ENCODE results near the gene SELENOM. TPM values are rescaled to one million over a fixed set of nuclear protein-coding genes. Genes with fewer than 3 reads are reported as not detected.

Gene SELENOM
- total RNA-seq, 1 experiment from 2014 or later = 3.2 TPM

DNA sequence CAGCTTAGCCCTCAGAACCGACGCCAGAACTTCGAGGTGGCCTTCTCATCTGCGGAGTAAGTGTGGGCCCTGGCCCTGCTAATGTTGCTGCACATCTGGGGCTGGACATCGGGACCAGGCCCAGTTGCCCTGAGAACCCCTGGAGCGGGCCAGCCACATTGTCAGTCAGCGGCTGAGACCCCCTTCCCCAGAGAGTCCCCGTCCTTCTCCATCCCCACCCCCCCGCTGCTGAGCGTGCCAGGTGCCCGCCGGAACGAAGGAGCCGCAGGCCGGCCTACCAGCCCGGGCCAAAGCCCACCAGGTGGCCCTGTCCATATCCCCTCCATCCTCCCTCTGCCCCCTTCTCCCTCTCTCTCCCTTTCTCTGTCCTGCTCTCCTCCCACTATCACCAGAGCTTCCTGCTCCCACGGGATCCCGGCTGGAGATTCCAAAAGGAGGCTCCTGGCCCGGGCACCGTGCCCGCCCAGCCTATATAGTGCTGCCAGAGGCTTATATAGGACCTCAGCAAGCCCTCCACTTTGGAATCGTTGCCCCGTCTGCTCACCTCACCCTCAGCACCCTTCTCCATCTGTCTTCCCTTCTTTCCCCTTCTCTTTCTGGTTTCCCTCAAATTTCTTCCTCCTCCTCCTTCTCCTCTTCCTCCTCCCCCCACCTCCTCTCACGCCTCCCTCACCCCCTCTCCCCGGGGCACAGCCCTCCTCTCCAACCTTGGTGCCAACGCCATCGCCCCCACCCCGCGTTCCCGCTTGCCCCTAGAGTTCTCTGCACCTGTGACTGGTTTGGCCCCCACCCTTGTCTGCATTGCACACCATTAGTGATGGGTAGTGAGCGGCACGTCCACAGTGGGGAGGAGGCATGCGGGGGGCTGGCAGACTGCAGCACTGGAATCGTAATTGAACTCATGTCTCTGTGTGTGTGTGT is 7.3 kb downstream of the SELENOM start:
- intact Hi-C loops (cut with micrococcal nuclease; ENCODE audit: unreplicated experiment) = no loop called here
- no TSS peak for BruUV-seq (replicated peaks)
- Histone ChIP-seq H3K27me3 (replicated peaks; ENCODE audit: insufficient read depth, low read depth, low read length, poor library complexity) (no peaks in the 10 kb centered on the region), H3K4me1 (ENCODE audit: insufficient read depth, low read length, poor library complexity, severe bottlenecking) (no peaks in the 10 kb centered on the region), H3K27ac (ENCODE audit: low read depth, low read length, poor library complexity, severe bottlenecking) (no peak overlapping the region), H3K9me3 (ENCODE audit: low read depth, low read length, poor library complexity, severe bottlenecking) (no peaks in the 10 kb centered on the region), H3K4me3 (ENCODE audit: low read depth, low read length, poor library complexity, severe bottlenecking) (no peak overlapping the region), H3K36me3 (ENCODE audit: insufficient read depth, low read length, poor library complexity, severe bottlenecking) (peaks cover 3% of the 10 kb centered on the region)
- ChIA-PET CTCF (no interaction called here), POLR2A (ENCODE audit: low non-redundant PET) (no interaction called here)
- DNase-seq (ENCODE audit: low spot score) = no peak
- no peak for TF ChIP-seq EZH2 (IDR thresholded peaks at IDR 0.05; ENCODE audit: borderline replicate concordance, low read depth, low read length, poor library complexity, severe bottlenecking)
- TF ChIP-seq, protein P1, sequence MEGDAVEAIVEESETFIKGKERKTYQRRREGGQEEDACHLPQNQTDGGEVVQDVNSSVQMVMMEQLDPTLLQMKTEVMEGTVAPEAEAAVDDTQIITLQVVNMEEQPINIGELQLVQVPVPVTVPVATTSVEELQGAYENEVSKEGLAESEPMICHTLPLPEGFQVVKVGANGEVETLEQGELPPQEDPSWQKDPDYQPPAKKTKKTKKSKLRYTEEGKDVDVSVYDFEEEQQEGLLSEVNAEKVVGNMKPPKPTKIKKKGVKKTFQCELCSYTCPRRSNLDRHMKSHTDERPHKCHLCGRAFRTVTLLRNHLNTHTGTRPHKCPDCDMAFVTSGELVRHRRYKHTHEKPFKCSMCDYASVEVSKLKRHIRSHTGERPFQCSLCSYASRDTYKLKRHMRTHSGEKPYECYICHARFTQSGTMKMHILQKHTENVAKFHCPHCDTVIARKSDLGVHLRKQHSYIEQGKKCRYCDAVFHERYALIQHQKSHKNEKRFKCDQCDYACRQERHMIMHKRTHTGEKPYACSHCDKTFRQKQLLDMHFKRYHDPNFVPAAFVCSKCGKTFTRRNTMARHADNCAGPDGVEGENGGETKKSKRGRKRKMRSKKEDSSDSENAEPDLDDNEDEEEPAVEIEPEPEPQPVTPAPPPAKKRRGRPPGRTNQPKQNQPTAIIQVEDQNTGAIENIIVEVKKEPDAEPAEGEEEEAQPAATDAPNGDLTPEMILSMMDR (conservative IDR thresholded peaks at IDR 0.05; ENCODE audit: low read depth, low read length) = no peak

DNA sequence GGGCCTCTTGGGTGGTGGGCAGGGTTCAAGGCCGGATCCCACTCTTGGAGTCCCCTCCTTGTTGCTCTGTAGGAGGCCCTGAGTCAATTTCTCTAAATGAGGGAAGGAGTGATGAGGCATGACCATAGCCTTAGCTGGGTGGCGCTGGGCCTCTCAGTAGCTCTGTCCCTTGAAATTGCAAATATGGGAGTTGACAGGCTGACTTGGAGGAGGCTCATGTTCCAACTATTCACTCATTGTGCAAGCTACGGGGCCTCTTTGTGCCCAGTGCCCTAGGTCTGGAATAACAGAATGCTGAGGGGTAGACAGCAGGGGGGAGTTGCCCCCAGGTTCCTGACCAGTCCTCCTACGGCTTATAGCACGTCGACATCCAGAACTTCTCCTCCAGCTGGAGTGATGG is 8.0 kb downstream of the SELENOM start:
- ChIA-PET POLR2A (ENCODE audit: low non-redundant PET) (no interaction called here), CTCF (no interaction called here)
- H3K36me3 ChIP-seq (ENCODE audit: insufficient read depth, low read length, poor library complexity, severe bottlenecking) = peaks cover 3% of the 10 kb centered on the region
- DNase-seq (ENCODE audit: low spot score) = no peak
- intact Hi-C loops (cut with micrococcal nuclease; ENCODE audit: unreplicated experiment) = no loop called here
- H3K4me1 ChIP-seq (ENCODE audit: insufficient read depth, low read length, poor library complexity, severe bottlenecking) = no peaks in the 10 kb centered on the region
- H3K9me3 ChIP-seq (ENCODE audit: low read depth, low read length, poor library complexity, severe bottlenecking) = no peaks in the 10 kb centered on the region
- H3K27ac ChIP-seq (ENCODE audit: low read depth, low read length, poor library complexity, severe bottlenecking) = no peak overlapping the region
- BruUV-seq (replicated peaks) = no TSS peak
- H3K27me3 ChIP-seq (replicated peaks; ENCODE audit: insufficient read depth, low read depth, low read length, poor library complexity) = no peaks in the 10 kb centered on the region
- no peak overlapping the region for H3K4me3 ChIP-seq (ENCODE audit: low read depth, low read length, poor library complexity, severe bottlenecking)
- TF ChIP-seq EZH2 (IDR thresholded peaks at IDR 0.05; ENCODE audit: borderline replicate concordance, low read depth, low read length, poor library complexity, severe bottlenecking) = no peak
- TF ChIP-seq, protein P1 (conservative IDR thresholded peaks at IDR 0.05; ENCODE audit: low read depth, low read length) = no peak

DNA sequence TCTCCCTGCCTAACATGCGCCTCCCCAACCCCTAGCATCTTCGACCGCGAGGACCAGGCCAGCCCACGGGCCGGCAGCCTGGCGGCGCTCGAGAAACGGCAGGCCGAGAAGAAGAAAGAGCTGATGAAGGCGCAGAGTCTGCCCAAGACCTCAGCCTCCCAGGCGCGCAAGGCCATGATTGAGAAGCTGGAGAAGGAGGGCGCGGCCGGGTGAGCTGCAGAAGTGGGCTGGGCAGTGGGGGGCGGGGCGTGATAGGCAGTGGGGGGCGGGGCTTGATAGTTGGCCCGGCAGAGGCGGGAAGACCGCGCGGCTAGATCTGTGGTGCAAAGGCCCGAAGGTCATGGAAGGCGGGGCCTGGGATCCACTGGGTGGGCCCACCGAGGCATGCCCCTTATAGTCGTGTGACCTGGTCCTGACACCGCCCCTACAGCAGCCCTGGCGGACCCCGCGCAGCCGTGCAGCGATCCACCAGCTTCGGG is 8.7 kb downstream of the SELENOM start:
- intact Hi-C loops (cut with micrococcal nuclease; ENCODE audit: unreplicated experiment) = no loop called here
- no peaks in the 10 kb centered on the region for H3K27me3 ChIP-seq (replicated peaks; ENCODE audit: insufficient read depth, low read depth, low read length, poor library complexity)
- H3K4me3 ChIP-seq (ENCODE audit: low read depth, low read length, poor library complexity, severe bottlenecking) = no peak overlapping the region
- no TSS peak for BruUV-seq (replicated peaks)
- DNase-seq (ENCODE audit: low spot score) = no peak
- H3K4me1 ChIP-seq (ENCODE audit: insufficient read depth, low read length, poor library complexity, severe bottlenecking) = no peaks in the 10 kb centered on the region
- peaks cover 3% of the 10 kb centered on the region for H3K36me3 ChIP-seq (ENCODE audit: insufficient read depth, low read length, poor library complexity, severe bottlenecking)
- ChIA-PET CTCF (no interaction called here), POLR2A (ENCODE audit: low non-redundant PET) (no interaction called here)
- TF ChIP-seq, protein P1 (conservative IDR thresholded peaks at IDR 0.05; ENCODE audit: low read depth, low read length) = no peak
- no peak for TF ChIP-seq EZH2 (IDR thresholded peaks at IDR 0.05; ENCODE audit: borderline replicate concordance, low read depth, low read length, poor library complexity, severe bottlenecking)
- H3K27ac ChIP-seq (ENCODE audit: low read depth, low read length, poor library complexity, severe bottlenecking) = no peak overlapping the region
- no peaks in the 10 kb centered on the region for H3K9me3 ChIP-seq (ENCODE audit: low read depth, low read length, poor library complexity, severe bottlenecking)

Measured in A673 (cell line).